DND-41 (cell line): Measurements from ENCODE around the gene GSTO1.

Experiments
- EZH2 ChIP-seq: IDR thresholded peaks from 3 replicates; pipeline ENCODE4 v1.6.1; 2012; ENCODE audit warnings: borderline replicate concordance, low read depth, mild to moderate bottlenecking, moderate library complexity, low read length, inconsistent platforms; ENCODE audit not compliant: severe bottlenecking
- TF ChIP-seq, protein P1 (sequence below): IDR thresholded peaks from 2 replicates; pipeline ENCODE4 v1.5.1; 2012; ENCODE audit warnings: borderline replicate concordance, low read length, moderate library complexity, mild to moderate bottlenecking; ENCODE audit not compliant: poor library complexity, severe bottlenecking; ENCODE audit errors: extremely low read depth

DNA sequence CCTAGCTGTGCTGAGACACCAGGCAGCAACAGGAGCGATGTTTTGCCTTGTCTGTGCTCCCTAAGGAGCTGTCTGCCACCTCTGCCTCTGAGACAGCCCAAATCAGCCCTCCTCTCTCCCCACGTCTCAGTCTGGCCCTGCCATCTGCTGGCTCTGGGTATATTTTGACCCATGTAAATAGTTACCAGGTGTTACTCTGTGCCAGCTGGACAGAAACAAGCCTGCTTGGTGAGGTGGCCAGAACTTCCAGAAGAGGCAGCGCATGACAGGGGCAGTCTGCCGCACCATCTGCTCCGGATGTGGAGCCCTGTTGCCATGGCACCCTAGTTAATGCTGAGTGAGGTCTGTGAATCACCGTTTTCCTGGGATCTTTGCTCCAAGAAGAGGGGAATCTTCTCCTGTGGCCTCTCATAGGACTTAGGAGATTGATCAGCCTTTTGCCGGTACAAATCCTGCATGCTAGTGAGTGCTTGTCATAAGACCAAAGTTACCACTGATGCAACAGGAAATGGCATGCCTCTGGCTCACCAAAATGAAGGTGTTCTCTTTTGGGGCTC is 46.1 kb downstream of the GSTO1 start:
- TF ChIP-seq, protein P1, sequence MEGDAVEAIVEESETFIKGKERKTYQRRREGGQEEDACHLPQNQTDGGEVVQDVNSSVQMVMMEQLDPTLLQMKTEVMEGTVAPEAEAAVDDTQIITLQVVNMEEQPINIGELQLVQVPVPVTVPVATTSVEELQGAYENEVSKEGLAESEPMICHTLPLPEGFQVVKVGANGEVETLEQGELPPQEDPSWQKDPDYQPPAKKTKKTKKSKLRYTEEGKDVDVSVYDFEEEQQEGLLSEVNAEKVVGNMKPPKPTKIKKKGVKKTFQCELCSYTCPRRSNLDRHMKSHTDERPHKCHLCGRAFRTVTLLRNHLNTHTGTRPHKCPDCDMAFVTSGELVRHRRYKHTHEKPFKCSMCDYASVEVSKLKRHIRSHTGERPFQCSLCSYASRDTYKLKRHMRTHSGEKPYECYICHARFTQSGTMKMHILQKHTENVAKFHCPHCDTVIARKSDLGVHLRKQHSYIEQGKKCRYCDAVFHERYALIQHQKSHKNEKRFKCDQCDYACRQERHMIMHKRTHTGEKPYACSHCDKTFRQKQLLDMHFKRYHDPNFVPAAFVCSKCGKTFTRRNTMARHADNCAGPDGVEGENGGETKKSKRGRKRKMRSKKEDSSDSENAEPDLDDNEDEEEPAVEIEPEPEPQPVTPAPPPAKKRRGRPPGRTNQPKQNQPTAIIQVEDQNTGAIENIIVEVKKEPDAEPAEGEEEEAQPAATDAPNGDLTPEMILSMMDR = no peak
- TF ChIP-seq EZH2 = no peak
